HepG2 (cell line): ENCODE results near the gene NDE1.

Experiments used
- CTCF ChIP-seq: sonication (generic); formaldehyde crosslinking; IDR thresholded peaks from 2 replicates; pipeline ENCODE4 v1.5.0; 2020; ENCODE audit warnings: mild to moderate bottlenecking, missing genetic modification reagents, moderate library complexity
- JUNB ChIP-seq: sonication (generic); formaldehyde crosslinking; IDR thresholded peaks from 2 replicates; pipeline ENCODE4 v1.8.0; 2022; ENCODE audit warnings: missing genetic modification reagents, mild to moderate bottlenecking, borderline replicate concordance
- SIN3A ChIP-seq: IDR thresholded peaks from 2 replicates; pipeline ENCODE4 v1.6.1; 2011; ENCODE audit warnings: low read depth, mild to moderate bottlenecking, control low read depth, low read length, borderline replicate concordance
- SP1 ChIP-seq, 2 experiments: fragments of 450-650 bp in 1 of 2; sonication (generic) in 1 of 2; formaldehyde crosslinking in 1 of 2; IDR thresholded peaks; 2 replicates each; pipeline versions ENCODE4 v1.4.0 to v1.6.1; 2016 to 2020; ENCODE audit warnings: missing genetic modification reagents in 1 of 2
- SUZ12 ChIP-seq: fragments of 150-350 bp; IDR thresholded peaks from 2 replicates; pipeline ENCODE4 v1.6.1; 2014; ENCODE audit warnings: low read depth, low read length
- TCF12 ChIP-seq, 2 experiments: fragments of 450-650 bp in 1 of 2; sonication (generic) in 1 of 2; formaldehyde crosslinking in 1 of 2; IDR thresholded peaks; 2 replicates each; pipeline versions ENCODE4 v1.6.1 to v1.8.0; 2017 to 2022; ENCODE audit warnings: antibody characterized with exemption in 1 of 2, mild to moderate bottlenecking in 1 of 2, missing genetic modification reagents in 1 of 2, moderate library complexity in 1 of 2
- USF2 ChIP-seq, 2 experiments: sonication (generic) in 1 of 2; formaldehyde crosslinking in 1 of 2; IDR thresholded peaks; 2 replicates each; pipeline versions ENCODE4 v1.5.1 to v1.6.1; 2011 to 2020; ENCODE audit warnings: borderline replicate concordance in 1 of 2, low read depth in 1 of 2, low read length in 1 of 2, mild to moderate bottlenecking in 1 of 2, missing genetic modification reagents in 1 of 2, moderate library complexity in 1 of 2
- ZNF121 ChIP-seq: sonication (generic); formaldehyde crosslinking; IDR thresholded peaks from 2 replicates; pipeline ENCODE4 v1.5.0; 2020; ENCODE audit warnings: mild to moderate bottlenecking, missing genetic modification reagents
- ZNF20 ChIP-seq: sonication (generic); formaldehyde crosslinking; IDR thresholded peaks from 2 replicates; pipeline ENCODE4 v1.4.0; 2020; ENCODE audit warnings: mild to moderate bottlenecking, moderate library complexity, missing genetic modification reagents
- ZNF556 ChIP-seq: sonication (generic); formaldehyde crosslinking; IDR thresholded peaks from 2 replicates; pipeline ENCODE4 v1.4.0; 2020; ENCODE audit warnings: mild to moderate bottlenecking, missing genetic modification reagents, borderline replicate concordance
- ZNF605 ChIP-seq: sonication (generic); formaldehyde crosslinking; IDR thresholded peaks from 2 replicates; pipeline ENCODE4 v1.8.0; 2022; ENCODE audit warnings: mild to moderate bottlenecking, missing genetic modification reagents

GRCh38 chr16:15631730-15632409, 18.2 kb upstream of the NDE1 start:
- TF ChIP-seq CTCF (CRISPR knock-in tag) (no peak), ZNF556 (CRISPR knock-in tag) (no peak), USF2 (IDR thresholded peaks at IDR 0.05; ENCODE audit: low read depth, low read length) (no peak), USF2 (CRISPR knock-in tag; IDR thresholded peaks at IDR 0.05; ENCODE audit: borderline replicate concordance) (no peak), SIN3A (no peak), SP1 (IDR thresholded peaks at IDR 0.05) (no peak), SP1 (CRISPR knock-in tag; IDR thresholded peaks at IDR 0.05) (no peak), SUZ12 (no peak), ZNF605 (CRISPR knock-in tag) (no peak), ZNF121 (CRISPR knock-in tag) (no peak), ZNF20 (no peak), JUNB (CRISPR knock-in tag) (no peak), TCF12 (IDR thresholded peaks at IDR 0.05) (no peak), TCF12 (CRISPR knock-in tag; IDR thresholded peaks at IDR 0.05) (no peak)
